ENCODE results near the gene PRKCA. TPM values are rescaled to one million over a fixed set of nuclear protein-coding genes. Genes with fewer than 3 reads are reported as not detected.

Gene PRKCA
- total and polyA plus RNA-seq, 2 donors (not counting 3 experiments of a cell fraction or from before 2014, with no cell fraction given): 7.5 to 34.2 TPM

DNA sequence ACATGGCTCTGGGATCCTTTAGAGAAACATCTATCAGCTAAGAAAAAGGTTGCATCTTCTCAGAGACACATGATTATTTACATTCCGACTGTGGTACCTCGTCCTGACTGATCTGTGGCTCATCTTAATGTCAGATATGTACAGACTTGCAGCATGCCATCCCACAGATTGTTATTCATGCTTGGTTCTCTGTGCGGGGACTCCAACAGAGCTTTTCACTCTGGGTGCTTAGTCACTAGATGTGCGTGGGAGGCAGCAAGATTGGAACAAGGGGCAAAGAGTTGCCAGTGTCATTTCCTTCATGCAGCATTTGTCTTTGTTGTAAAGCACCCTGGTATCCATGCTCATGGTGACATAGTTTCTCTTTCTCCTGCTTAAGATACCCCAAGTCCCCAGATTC lies 353.4 kb downstream of the PRKCA start:
- intact Hi-C loops (cut with micrococcal nuclease) (no loop called here), dilution Hi-C loops (cut with MboI; ENCODE audit: extremely low pct_ligation_motif_present, low sequenced_read_pairs) (no loop called here)
- no peak for DNase-seq (ENCODE audit: low read depth, low spot score)
- TF ChIP-seq MYC (IDR thresholded peaks at IDR 0.05; ENCODE audit: low read depth, low read length): no peak
- no peak for TF ChIP-seq CTCF (IDR thresholded peaks at IDR 0.05; ENCODE audit: extremely low read depth in 1 of 2, insufficient read depth in 1 of 2, low read depth in 1 of 2, low read length in 2 of 2)
- TF ChIP-seq GATA2 (IDR thresholded peaks at IDR 0.05; ENCODE audit: insufficient read depth, insufficient read length, low read depth, low read length): no peak
- TF ChIP-seq FOS (IDR thresholded peaks at IDR 0.05; ENCODE audit: borderline replicate concordance, insufficient read depth, low read length): no peak
- TF ChIP-seq POLR2A (IDR thresholded peaks at IDR 0.05; ENCODE audit: low read depth, low read length): no peak
- no peak for TF ChIP-seq JUN (IDR thresholded peaks at IDR 0.05; ENCODE audit: borderline replicate concordance, insufficient read depth, insufficient read length, low read depth)
- TF ChIP-seq MAX (IDR thresholded peaks at IDR 0.05; ENCODE audit: insufficient read depth, insufficient read length): no peak
- no peak for TF ChIP-seq POLR2AphosphoS5 (IDR thresholded peaks at IDR 0.05; ENCODE audit: insufficient read depth, low read depth, low read length)
- no peak for TF ChIP-seq EZH2 (IDR thresholded peaks at IDR 0.05; ENCODE audit: borderline replicate concordance, low read depth, low read length, severe bottlenecking)
- H4K20me1 ChIP-seq (replicated peaks; ENCODE audit: control insufficient read depth, extremely low read depth, insufficient read depth, low read length): no peaks in the 10 kb centered on the region
- ChIA-PET POLR2A (no interaction called here), CTCF (no interaction called here)
- BruUV-seq (replicated peaks): no TSS peak
- H3K9ac ChIP-seq (replicated peaks; ENCODE audit: extremely low read depth, insufficient read depth, low read length): no peak overlapping the region
- no peaks in the 10 kb centered on the region for H3K9me3 ChIP-seq (replicated peaks; ENCODE audit: control insufficient read depth, insufficient read depth, low read length)
- no peaks in the 10 kb centered on the region for H3K9me1 ChIP-seq (replicated peaks; ENCODE audit: control insufficient read depth, extremely low read depth, insufficient read depth, low read length)
- H3K4me3 ChIP-seq (replicated peaks in 1 of 3; ENCODE audit: insufficient read depth in 1 of 3, low read depth in 1 of 3, low read length in 3 of 3): no peak overlapping the region
- no peak overlapping the region for H2AFZ ChIP-seq (ENCODE audit: low read depth, low read length)
- H3K4me2 ChIP-seq (ENCODE audit: insufficient read depth, low read length): no peak overlapping the region
- H3K79me2 ChIP-seq (ENCODE audit: control insufficient read depth, insufficient read depth, low read length): no peaks in the 10 kb centered on the region
- no peak for FAIRE-seq
- H3K4me1 ChIP-seq (ENCODE audit: control insufficient read depth, extremely low read depth, insufficient read depth, low read length): peaks cover 3% of the 10 kb centered on the region
- no peaks in the 10 kb centered on the region for H3K36me3 ChIP-seq (ENCODE audit: control insufficient read depth in 2 of 2, extremely low read depth in 1 of 2, insufficient read depth in 2 of 2, low read length in 2 of 2)
- no peak overlapping the region for H3K27ac ChIP-seq (ENCODE audit: insufficient read depth, low read depth, low read length)
- H3K27me3 ChIP-seq (ENCODE audit: control insufficient read depth in 2 of 2, insufficient read depth in 2 of 2, low read length in 2 of 2): no peaks in the 10 kb centered on the region

Measured in endothelial cell of umbilical vein (primary cell).